ENCODE measurements around the gene BMP2K.
A peak's percentile ranks its signal among the peaks of the same experiment; 100 is the strongest.

BMP2K gene

DNA sequence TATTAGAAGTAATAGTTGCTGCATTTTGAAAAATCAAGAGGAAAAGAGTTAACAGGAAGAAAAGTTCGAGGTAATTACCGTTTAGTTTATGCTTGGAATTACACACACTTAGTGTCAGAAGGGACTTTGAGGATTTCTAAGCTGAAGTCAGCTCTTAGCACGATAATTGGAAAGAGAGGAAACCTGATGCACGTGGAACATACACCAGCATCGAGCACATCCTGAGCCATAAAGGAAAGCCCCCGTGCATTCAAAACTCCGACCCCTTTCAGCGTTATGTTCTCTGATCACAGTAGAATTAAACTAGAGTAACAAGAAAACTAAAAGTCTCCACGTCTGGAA is 163.5 kb downstream of the BMP2K start:
- DNase-seq: peak in 1 of 2 experiments; percentile 43

DNA sequence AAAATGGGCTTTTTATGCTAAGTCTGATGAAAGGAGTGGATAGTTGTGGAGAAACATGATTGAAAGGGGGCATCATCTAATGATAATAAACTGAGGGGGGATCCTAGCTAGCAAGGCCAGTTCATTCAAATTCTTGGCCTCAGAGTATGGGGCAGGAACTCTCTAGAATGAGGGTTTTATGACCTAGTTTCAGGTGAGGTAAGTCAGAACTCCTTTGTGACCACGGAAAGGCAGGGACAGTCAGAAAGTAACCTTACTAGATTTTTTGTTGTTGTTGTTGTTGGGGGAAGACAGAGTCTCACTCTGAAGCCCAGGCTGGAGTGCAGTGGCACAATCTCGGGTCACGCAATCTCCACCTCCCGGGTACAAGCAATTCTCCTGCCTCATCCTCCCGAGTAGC is 164.6 kb downstream of the BMP2K start:
- no peak for DNase-seq

DNA sequence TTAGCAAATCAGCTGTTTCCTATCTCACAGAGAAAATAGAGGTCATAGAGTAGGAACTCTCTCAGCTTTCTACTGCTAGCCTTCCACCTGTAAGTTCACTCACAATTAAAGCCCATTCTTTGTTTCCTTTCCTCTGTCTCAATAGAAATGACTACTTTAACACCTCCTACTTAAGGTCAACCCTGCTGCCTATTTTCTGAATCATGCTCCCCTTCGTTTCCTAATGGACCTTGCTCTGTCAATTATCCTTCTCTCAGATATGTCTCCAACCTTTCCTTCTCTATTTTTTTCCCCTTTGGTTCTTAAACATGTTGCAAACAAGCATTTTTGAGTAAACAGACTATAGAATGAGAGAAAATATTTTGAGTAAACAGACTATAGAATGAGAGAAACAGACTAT is 168.2 kb downstream of the BMP2K start:
- no peak for DNase-seq

DNA sequence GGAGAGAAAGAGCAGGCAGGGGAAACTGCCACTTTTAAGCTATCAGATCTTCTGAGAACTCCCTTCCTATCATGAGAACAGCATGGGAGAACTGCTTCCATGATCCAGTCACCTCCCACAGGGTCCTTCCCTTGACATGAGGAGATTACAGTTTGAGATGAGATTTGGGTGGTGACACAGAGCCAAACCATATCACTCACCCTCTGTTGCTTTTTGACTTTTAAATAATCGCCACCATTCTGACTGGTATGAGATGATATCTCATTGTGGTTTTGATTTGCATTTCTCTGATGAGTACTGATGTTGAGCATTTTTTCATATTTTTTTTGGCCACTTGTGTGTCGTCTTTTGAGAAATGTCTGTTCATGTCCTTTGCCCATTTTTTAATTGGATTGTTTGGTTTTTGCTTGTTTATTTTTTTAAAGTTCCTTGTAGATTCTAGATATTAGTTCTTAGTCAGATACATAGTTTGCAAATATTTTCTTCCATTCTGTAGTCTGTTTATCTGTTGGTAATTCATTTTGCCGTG is 169.6 kb downstream of the BMP2K start:
- DNase-seq: no peak

DNA sequence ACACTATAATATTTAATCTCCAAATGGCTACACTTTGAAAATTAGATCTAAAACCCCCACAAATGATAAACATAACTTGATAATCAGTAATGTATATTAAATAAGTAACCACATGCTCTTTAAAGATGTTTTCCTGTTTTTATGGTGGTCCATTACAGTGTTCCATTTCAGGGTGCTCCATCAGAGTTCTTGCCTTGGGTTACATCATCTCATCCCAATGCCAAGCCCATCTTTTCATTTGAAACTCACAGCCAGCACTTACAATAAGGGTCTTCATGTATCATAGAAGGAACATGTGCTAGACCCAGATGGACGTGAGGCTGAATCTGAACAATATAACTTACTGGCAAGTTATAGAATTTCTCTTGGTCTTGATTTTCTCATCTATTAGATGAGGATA is 173.6 kb downstream of the BMP2K start:
- DNase-seq: no peak

DNA sequence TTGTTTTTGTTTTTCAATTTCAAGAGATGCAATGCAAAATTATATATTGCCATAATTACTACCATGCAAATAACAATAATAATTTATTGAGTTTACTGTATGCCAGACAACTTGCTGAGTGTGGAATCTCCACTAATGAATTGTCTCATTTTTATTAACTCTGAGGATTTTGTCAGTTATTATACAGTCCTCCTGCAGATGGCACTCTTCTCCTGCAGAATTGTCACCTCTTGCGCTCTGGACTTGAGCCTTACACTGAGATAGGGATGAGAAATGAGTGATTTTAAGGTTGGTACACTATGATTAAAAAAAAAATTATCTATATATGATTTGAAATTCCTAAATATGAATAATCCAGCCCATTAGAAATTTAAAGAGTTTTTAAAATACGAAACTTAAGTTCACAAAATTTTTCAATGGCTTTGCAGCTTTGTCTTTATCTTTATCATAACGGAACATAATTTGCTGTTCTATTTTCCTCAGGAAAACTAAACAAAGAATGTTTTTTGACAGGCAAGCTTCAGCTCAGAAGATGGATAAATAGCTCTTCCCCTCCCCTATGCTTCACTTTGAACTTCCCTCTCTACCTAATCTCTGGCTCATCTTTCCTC is 175.8 kb downstream of the BMP2K start:
- peak; percentile 46 to 47 for DNase-seq

DNA sequence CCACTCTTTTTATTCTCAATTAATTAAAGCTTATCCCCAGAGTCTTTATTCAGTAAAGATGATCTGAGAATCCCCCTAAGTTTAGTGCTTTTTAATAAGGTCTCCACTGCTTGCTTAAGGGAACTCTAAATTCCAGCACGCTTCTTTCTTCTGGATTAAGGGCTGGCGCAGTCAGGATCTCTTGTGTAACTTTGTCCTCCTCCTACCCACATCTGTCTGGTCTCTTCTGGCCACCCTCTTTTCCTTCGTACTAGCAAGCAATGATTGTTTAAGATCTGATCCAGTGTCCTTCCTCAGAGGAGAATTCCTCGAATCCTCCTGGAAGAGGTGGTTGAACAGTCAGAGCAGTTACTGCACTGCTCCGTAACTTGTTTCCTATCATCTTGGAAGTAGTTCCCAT is 177.1 kb downstream of the BMP2K start:
- no peak for DNase-seq

DNA sequence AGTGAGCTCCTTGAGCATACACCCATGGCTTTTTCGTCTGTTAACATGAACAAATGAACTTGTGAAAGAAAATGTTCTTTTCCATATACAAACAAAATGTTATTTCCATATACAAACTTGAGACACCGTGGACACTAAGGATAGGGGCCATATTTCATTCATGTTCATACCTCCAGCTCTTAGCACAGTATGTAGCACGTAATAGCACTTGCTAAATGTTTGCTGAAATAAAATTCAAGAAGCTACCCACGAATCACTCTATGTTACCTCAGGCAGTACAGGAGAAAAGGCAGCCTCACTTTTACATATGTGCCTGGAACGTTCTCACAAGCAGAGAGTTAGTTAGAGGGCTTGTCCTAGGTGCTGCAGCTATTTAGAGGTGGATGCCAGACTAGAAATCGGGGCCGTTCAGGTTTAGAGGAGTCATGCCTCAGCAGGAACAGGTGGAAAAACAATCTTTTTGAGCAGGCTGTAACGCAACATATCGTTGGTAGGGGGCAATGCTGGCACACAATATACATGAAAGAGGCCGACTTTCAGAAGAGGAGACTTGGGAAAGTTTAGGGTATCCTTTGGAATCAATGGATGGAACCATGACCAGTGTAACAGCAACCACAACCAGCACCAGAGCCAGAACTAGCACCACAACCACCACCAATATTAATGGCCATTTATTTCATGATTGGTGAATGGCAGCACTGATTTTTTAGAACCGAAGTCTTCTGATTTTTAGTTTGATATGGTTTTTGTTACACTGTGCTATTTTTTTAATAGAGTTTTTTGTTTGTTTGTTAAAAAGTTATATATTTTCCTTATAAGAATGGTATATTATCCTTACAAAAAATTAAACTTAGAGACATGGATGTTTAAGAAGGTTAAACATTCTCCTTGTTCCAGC is 177.9 kb downstream of the BMP2K start:
- DNase-seq: peak in 1 of 2 experiments; percentile 13

DNA sequence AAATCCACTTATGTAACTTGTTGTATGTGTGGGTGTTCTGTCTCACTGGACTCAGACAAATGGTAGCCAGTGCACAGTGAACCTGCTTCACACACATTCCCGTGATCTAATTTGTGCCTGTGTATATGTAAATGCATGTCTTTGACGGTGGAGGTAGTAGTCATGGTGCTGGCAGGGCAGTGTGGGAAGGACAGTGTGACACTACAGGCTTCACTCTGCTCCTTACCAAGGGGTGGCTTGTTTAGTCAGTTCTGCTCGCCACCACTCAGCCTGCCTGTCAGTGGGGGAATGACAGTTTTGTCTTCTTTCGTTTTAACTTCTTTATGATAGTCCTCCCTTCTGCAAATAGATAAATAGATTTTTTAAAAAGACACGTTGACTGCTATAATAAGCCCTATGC is 180.8 kb downstream of the BMP2K start:
- DNase-seq: no peak

DNA sequence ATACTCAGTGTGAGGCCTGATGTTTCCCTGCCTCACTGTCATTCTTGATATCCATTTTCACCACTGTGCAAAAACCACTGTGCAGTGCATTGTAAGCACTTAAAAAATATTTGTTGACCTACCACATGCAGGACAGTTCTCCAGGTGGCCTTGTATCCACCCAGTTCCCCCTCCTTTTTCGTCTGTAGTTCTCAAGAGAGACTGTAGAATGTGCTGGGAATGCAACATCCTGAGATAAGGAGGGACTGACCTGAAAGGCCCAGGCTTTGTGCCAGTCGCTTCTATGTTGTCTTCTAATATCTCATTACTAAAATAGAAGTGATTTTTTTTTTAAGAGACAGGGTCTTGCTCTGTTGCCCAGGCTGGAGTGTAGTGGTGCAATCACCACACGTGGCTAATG is 184.8 kb downstream of the BMP2K start:
- DNase-seq: no peak
